HG03520 (cell line): ENCODE results near the gene LTB.
A peak's percentile ranks its signal among the peaks of the same experiment; 100 is the strongest.
"Not testable (repeated sequence)": the region's sequence is repeated elsewhere in the genome, so short reads cannot be mapped to it uniquely, and the experiment has no call there.

Experiments used
- ATAC-seq: cut with Tn5 transposase; IDR thresholded peaks from one replicate; pipeline ENCODE4 v1.9.1; 2021; ENCODE audit warnings: mild to moderate bottlenecking, moderate library complexity; ENCODE audit not compliant: unreplicated experiment

LTB gene

GRCh38 chr6:31609519-31610406, 27.5 kb upstream of the LTB start:
- no peak for ATAC-seq

- no peak for ATAC-seq
Measured at GRCh38 chr6:31607317-31607716, 25.1 kb upstream of the LTB start.

DNA sequence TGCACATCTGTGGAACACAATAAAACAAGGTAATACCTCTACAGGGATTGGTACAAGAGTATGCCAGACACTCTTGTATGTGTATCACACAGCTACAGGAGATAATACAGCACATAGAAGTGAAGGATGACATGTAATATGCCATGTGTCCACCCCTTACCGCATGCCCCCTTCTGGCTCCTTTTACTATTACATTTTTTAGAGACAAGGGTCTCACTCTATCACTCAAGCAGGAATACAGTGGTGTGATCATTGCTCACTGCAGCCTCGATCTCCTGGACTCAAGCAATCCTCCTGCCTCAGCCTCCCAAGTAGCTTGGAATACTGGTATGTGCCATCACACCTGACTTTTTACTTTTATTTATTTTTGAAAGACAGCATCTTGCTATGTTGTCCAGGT, 14.8 kb upstream of the LTB start:
- ATAC-seq, result no peak

DNA sequence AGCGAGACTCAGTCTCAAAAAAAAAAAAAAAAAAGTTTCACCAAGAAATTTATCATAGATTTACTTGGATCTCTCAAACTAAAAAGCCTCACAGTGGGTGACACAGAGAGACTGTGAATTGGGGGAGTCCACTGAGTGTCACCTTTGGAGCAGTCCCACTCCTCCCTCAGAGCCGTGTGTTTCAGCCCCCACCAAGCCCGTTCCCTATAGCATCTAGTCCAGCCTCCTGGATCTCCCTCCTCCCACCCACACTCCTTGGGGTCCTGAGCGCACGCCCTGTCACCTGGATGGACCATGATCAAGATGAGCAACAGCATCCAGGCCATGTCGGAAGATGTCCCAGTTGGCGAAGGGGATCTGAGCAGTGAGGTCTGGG, 10.2 kb upstream of the LTB start:
- ATAC-seq, result no peak

- not testable (repeated sequence) for ATAC-seq
Measured at GRCh38 chr6:31590691-31591090, 8.5 kb upstream of the LTB start.

DNA sequence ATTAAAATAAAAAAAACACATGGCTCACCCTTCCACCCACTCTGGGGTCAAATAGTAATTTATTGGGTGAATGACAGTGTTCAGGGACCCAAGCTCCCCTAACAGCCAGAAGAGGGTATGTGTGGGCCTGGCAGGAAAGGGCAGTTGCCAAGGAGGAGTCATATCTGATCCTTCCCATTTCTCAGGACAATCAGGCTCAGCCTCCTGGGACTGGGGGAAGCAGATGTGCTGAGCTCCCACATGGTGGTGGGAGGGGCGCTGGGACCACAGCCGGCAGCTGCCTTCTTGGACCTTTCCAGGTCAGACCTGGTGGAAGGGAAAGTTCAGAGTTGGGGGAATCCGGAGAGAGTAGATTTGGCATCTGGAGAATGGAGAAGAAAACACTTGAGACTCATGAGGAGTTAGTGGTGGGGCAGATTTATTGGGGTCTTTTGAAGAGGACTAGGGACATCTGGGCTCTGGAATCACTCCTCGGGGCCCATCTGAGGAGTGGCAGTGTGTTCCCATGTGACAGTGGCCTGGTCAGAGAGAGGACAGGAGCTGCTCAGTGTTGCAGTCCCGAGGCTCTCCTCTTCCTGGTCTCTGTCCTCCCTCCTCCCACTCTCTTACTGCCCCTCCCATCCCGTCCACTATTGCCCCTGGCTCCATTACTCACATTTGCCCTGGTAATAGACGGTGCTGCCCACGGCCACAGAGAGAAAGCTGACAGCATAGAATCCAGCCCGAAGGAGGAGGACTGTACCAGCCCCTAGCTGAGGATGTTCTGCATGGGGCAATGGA, 6.8 kb upstream of the LTB start:
- ATAC-seq, result no peak

- no peak for ATAC-seq
Measured at GRCh38 chr6:31587791-31588777, 5.9 kb upstream of the LTB start.

GRCh38 chr6:31586599-31587281, 4.5 kb upstream of the LTB start:
- no peak for ATAC-seq

GRCh38 chr6:31586008-31586407, 3.8 kb upstream of the LTB start, which contains the start of gene LST1:
Gene LST1, plus strand, starts transcription at chr6:31586277. Its CDS starts 1,023 bp downstream, at chr6:31587300.
- ATAC-seq, result no peak

DNA sequence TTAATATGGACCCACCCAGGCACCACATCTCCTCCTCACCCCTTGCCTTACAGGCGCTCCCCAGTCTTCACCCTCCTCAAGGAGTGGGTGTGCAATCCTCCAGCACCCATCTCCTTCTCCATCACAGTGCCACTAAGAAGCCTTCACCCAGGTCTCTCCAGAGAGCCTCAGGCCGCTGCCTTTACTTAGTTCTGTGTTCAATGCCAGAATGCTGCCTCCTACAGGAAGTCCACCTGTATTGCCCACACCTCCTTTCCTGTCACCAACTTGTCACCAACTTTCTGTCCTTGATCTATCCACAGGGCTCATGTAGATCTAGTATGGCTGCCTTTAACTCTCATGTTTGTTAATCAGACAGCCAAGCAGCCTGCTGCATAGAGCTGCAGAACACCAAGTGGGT, 3.3 kb upstream of the LTB start:
- no peak for ATAC-seq

DNA sequence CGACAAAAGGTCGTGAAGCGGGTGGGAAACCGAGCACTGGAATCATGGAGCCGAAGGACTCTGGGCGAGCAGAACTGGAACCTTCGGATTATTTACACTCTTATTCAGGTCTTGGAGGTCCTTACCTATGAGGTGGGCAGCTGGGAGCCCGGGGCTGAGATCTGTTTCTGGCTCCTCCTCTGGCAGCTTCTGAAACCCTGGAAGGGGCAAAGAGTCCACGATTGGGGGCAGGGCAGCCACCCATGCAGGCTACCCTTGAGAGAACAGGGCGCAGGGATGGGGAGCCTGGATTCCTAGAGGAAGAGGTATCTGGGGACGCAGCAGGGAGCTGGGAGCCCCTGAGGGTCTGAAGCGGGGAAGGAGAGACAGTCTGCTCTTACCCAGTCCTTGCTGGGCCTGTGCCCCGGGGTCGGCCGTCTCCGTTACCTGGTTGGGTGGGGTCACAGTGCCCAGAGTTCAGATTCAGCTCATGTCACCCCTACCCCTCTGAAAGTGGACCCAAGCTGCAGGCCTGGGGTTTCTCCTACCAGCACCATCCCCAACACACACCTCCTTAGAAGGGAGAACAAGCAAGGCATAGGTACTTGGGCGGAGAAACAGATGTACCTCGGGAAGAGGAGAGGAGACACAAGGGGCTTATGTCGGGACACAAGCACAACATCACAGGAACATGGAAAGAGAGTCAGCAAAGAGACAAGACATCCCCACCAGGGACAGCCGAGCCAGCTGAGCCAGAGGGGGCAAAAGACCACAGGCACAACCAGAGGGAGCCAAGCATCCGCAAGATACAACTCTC, 592 bp downstream of the LTB start:
- no peak for ATAC-seq

- peak; percentile 36 for ATAC-seq
Measured at GRCh38 chr6:31580807-31581433, 1.3 kb downstream of the LTB start.

DNA sequence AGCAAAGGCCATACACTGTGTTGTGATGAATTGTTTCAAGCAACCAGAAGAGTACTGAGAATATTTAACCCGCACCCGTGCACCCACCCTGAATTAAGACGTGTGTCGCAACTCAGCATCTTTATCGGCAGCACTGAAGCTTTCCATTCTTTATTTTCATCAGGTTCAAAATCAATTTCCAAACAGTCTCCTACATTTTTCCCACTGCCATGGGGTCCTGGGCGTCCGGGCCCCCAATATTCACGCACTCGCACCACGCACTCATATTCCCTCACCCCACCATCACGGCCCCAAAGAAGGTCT, 1.8 kb downstream of the LTB start:
- no peak for ATAC-seq

DNA sequence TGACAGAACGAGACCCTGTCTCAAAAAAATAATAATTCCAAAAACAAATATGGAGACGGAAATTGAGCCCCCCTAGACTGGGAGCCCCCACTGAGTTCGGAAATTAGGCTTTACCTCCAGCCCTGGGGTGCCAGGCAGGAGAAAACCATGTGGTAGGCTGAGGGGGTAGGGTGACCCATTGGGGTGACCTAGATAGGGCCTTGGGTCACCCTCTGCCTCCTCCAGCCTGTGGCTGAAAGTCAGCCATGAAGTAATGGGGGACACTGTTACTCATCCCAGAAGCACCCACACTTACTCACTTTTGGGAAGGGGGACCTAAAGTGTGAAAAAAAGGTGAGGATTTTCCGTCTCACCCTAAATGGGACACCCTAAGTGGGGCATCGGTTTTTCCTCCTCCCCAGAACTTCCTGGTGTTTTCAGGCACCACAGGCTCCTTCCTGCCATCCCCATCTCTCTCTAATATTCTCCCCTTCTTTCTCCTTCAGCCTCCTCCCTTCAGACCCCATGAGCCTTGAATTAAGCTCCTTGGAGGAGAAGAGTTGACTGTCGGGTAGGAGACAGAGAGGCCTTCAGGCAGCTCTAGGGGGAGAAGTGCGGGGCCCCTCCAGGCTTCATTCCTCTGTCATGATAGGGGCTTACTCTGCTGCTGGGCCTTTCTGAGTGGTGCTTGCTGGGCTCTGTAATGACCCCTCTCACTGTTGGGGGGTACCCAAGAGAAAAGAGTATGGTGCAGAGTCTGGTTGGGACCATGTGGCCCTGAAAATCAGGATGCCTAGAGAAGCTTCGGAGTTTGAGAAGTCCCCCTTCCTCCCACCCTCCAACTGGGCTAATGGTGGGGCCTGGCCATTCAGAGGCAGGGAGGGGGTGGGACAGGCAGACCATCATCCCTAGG, 2.4 kb downstream of the LTB start:
- ATAC-seq, result no peak

DNA sequence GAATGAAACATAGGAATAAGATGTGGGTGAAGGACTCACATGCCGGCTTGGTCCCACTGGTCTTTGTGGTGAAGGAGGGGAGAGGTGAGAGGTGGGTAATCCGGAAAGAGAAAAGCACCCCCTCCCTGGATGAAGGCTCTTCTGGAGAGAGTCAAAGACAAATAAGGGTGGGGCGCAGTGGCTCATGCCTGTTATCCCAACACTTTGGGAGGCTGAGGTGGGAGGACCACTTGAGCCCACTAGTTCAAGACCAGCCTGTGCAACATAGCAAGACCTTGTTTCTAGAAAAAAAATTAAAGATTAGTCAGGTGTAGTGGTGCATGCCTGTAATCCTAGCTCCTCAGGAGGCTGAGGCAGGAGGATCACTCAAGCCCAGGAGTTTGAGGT, 3.1 kb downstream of the LTB start:
- no peak for ATAC-seq

GRCh38 chr6:31578184-31579118, 3.8 kb downstream of the LTB start:
- no peak for ATAC-seq

- ATAC-seq, result no peak
Measured at GRCh38 chr6:31577579-31577966, 4.7 kb downstream of the LTB start.
